Ishikawa (cell line): Measurements from ENCODE around the gene TRIOBP.

Source experiments
- CEBPB ChIP-seq: IDR thresholded peaks from 2 replicates; pipeline ENCODE4 v1.6.1; 2012
- EGR1 ChIP-seq: IDR thresholded peaks from 2 replicates; pipeline ENCODE4 v1.6.1; 2012
- EP300 ChIP-seq: IDR thresholded peaks from 2 replicates; pipeline ENCODE4 v1.6.1; 2012; ENCODE audit warnings: borderline replicate concordance
- MAX ChIP-seq: IDR thresholded peaks from 2 replicates; pipeline ENCODE4 v1.6.1; 2012
- RAD21 ChIP-seq: IDR thresholded peaks from 2 replicates; pipeline ENCODE4 v1.6.1; 2012; ENCODE audit warnings: low read depth
- REST ChIP-seq: IDR thresholded peaks from 2 replicates; pipeline ENCODE4 v1.6.1; 2012; ENCODE audit warnings: low read depth, mild to moderate bottlenecking
- TEAD4 ChIP-seq: IDR thresholded peaks from 2 replicates; pipeline ENCODE4 v1.6.1; 2012
- YY1 ChIP-seq: IDR thresholded peaks from 2 replicates; pipeline ENCODE4 v1.6.1; 2012; ENCODE audit warnings: low read depth

GRCh38 chr22:37684803-37685615, 11.8 kb upstream of the TRIOBP start:
- TF ChIP-seq YY1 (no peak), REST (no peak), MAX (no peak), TEAD4 (no peak), RAD21 (no peak), EP300 (no peak), EGR1 (no peak), CEBPB (no peak)
